Ovary (tissue), 9 donors: ENCODE measurements around the gene SYNPO2. TPM values are rescaled to one million over a fixed set of nuclear protein-coding genes. Genes with fewer than 3 reads are reported as not detected.

Source experiments
- DNase-seq, 5 donors: peaks; one replicate each; pipeline ENCODE4 v3.0.0-alpha.2; 2019 to 2020
- H3K27ac ChIP-seq, 2 donors: fragments of 200-600 bp; one replicate each; pipeline versions ENCODE4 v1.5.1 to v1.8.0; 2019 to 2022
- H3K27me3 ChIP-seq: fragments of 200-600 bp; one replicate; pipeline ENCODE4 v1.8.0; 2022
- H3K36me3 ChIP-seq: fragments of 200-600 bp; sonication (generic); one replicate; pipeline ENCODE4 v1.5.1; 2019
- H3K4me1 ChIP-seq: one replicate; pipeline ENCODE4 v1.8.1; 2013; ENCODE audit warnings: mild to moderate bottlenecking, moderate library complexity; ENCODE audit not compliant: insufficient read depth
- H3K4me3 ChIP-seq: fragments of 200-600 bp; sonication (generic); one replicate; pipeline ENCODE4 v1.5.1; 2017
- H3K9me3 ChIP-seq, 2 donors: fragments of 200-600 bp in 1 of 2; sonication (generic) in 1 of 2; one replicate each; pipeline versions ENCODE4 v1.5.1 to v1.8.1; 2013 to 2019; ENCODE audit warnings: mild to moderate bottlenecking in 1 of 2, moderate library complexity in 1 of 2
- CTCF ChIP-seq, 3 donors: fragments of 450-650 bp in 2 of 3; fragments of 200-600 bp in 1 of 3; IDR thresholded peaks; one replicate each; pipeline versions ENCODE4 v1.5.1 to v1.8.0; 2016 to 2022; ENCODE audit warnings: antibody characterized with exemption in 3 of 3, mild to moderate bottlenecking in 1 of 3
- EP300 ChIP-seq: sonication (generic); formaldehyde crosslinking; IDR thresholded peaks from one replicate; pipeline ENCODE4 v1.6.1; 2017; ENCODE audit warnings: antibody characterized with exemption
- POLR2A ChIP-seq: fragments of 450-650 bp; IDR thresholded peaks from one replicate; pipeline ENCODE4 v1.6.1; 2017; ENCODE audit warnings: antibody characterized with exemption, mild to moderate bottlenecking, moderate library complexity
- WGBS, 3 donors: extraction: QIAGEN DNeasy Blood & Tissue Kit in 1 of 3; methylation state at CpG; one replicate each; pipeline versions ENCODE4 v1.1.5 to v1.1.7; 2013 to 2017; 5-methylcytosine and 5-hydroxymethylcytosine counted together
- intact Hi-C, 4 donors: fragments of 100-400 bp; cut with DNase I; formaldehyde crosslinking; loops; one replicate each; pipeline versions ENCODE4 v1.11.0 to v1.15.1; 2022 to 2023
- polyA plus RNA-seq, 2 donors: library from polyadenylated mRNA; stranded (reverse); fragments of 200-250 nt in 1 of 2; fragments of 350-450 nt in 1 of 2; fragmentation: Illumina TruSeq in 1 of 2; extraction: RNeasy Lipid Tissue Mini Kit (QIAGEN cat#74804) in 1 of 2; gene quantifications; one replicate each; pipeline ENCODE4 v1.2.3, GENCODE V29; 2013 to 2014
- total RNA-seq, 7 donors: library from RNA; depleted of rRNA in 2 of 7; stranded (reverse); fragments of >200 nt in 2 of 7; fragmentation: NEBNext Ultra II Directional in 3 of 7; extraction: Animal tissue kit (Norgen Biotek cat#: 25700) in 3 of 7; gene quantifications; one replicate each; pipeline versions ENCODE4 v1.1.0 to v1.2.4, GENCODE V29; 2016 to 2023
- donor health status: DM: no; HTN: no; CAD: no; lungs with moderate emphysema.
- donor health status: DM: no; HTN: no; CAD: no.
- donor health status: Bipolar disorder and iron deficiency.
- donor health status: DM: yes; HTN: yes; CAD: no.
- donor health status: DM: no; HTN: no; CAD: no.
- donor health status: DM: yes; HTN: yes; CAD: no.

Gene SYNPO2
- total and polyA plus RNA-seq, 9 donors: 54.8 to 265 (median 121) TPM

DNA sequence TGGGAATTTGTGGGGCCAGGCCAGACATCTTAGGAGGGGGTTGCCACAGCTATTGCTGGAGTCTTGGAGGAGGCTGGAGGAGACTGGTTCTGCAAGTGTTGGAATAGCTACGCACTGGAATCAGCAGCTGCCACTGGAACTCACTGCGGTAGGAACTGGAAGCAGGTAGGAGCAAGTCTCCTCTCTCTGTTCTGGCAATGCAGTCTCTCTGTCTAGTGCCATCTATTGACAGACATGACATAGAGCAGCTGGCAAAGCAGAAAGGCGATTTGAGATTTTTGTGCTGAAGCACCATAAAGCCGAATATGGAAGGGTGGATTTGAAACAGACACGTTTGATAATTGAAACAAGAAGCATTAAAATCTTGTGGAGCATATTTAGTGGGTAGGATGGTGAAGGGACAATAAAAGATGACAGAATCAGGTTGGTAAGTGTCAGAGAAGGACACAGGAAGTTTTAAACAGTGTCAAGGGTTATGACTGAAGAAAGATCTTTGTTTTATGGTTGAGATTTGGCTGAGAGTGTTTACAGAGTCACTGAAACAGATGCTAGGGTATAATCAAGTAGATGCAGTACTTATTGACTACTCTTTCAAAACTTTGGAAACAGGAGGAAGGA is 23.5 kb upstream of the SYNPO2 start:
- Histone ChIP-seq H3K4me1 (peaks cover 2% of the 10 kb centered on the region), H3K4me3 (no peak overlapping the region), H3K27me3 (no peaks in the 10 kb centered on the region), H3K36me3 (no peaks in the 10 kb centered on the region), H3K27ac (no peak overlapping the region), H3K9me3 (no peaks in the 10 kb centered on the region)
- intact Hi-C loops: no loop called here
- no peak for TF ChIP-seq CTCF (IDR thresholded peaks at IDR 0.05)
- no peak for TF ChIP-seq EP300
- TF ChIP-seq POLR2A: no peak
- WGBS, 3 donors: 43 to 58% (median 54%) methylated on average over 5 of the region's 5 CpGs
- DNase-seq: no peak

GRCh38 chr4:118866442-118866841 is 22.2 kb upstream of the SYNPO2 start:
- Histone ChIP-seq H3K36me3 (no peaks in the 10 kb centered on the region), H3K4me3 (no peak overlapping the region), H3K9me3 (no peaks in the 10 kb centered on the region), H3K27me3 (no peaks in the 10 kb centered on the region), H3K4me1 (peaks cover 2% of the 10 kb centered on the region), H3K27ac (no peak overlapping the region)
- intact Hi-C loops: no loop called here
- TF ChIP-seq EP300: no peak
- no peak for TF ChIP-seq CTCF (IDR thresholded peaks at IDR 0.05)
- TF ChIP-seq POLR2A: no peak
- WGBS, 3 donors: 93 to 95% (median 94%) methylated on average over 1 of the region's 1 CpG
- no peak for DNase-seq

- 50 to 71% (median 62%) methylated on average over 3 of the region's 3 CpGs for whole genome bisulfite sequencing, 3 donors
- H3K4me1 ChIP-seq: peaks cover 2% of the 10 kb centered on the region
- no peak for DNase-seq
- no peak for TF ChIP-seq POLR2A
- TF ChIP-seq CTCF (IDR thresholded peaks at IDR 0.05): no peak
- TF ChIP-seq EP300: no peak
- no peak overlapping the region for H3K4me3 ChIP-seq
- no peak overlapping the region for H3K27ac ChIP-seq
- H3K9me3 ChIP-seq: no peaks in the 10 kb centered on the region
- no peaks in the 10 kb centered on the region for H3K36me3 ChIP-seq
- intact Hi-C loops: no loop called here
- H3K27me3 ChIP-seq: no peaks in the 10 kb centered on the region
Observed at GRCh38 chr4:118867311-118868067, 21.2 kb upstream of the SYNPO2 start.

DNA sequence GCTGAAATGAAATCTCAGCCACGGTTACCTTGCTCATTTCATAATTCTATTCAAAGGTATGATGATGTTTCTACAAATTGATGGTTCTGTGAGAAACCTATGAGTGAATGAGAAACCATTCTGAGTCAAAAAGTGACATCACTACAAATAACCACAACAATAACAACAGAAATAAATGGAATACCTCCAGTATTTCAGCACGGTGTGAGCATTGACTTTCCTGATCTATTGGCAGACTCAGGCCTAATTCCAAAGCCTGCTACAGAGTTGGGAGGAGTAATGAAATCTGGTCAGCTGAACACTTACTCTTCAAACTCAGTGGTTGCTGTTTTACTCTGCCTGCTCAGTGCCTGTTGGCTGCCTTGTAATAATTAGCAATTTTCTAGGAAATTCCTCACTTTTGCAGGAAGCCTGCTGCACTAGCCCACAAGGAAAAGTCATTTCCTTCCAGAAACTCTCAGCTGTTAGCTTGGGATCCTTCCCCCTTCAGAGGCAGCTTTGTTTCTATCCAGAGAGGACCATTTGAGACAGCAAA is 18.8 kb upstream of the SYNPO2 start:
- 42 to 57% (median 51%) methylated on average over 2 of the region's 2 CpGs for WGBS, 3 donors
- H3K9me3 ChIP-seq: no peaks in the 10 kb centered on the region
- H3K27me3 ChIP-seq: no peaks in the 10 kb centered on the region
- H3K36me3 ChIP-seq: no peaks in the 10 kb centered on the region
- TF ChIP-seq POLR2A: no peak
- TF ChIP-seq EP300: no peak
- TF ChIP-seq CTCF (IDR thresholded peaks at IDR 0.05): no peak
- intact Hi-C loops: no loop called here
- H3K4me1 ChIP-seq: peaks cover 2% of the 10 kb centered on the region
- no peak for DNase-seq
- H3K4me3 ChIP-seq: no peak overlapping the region
- H3K27ac ChIP-seq: no peak overlapping the region
